Activated gamma-delta T cell treated with anti-CD3 and anti-CD28 coated beads, Interleukin-2, amount 50 U/mL, for 16 hours (primary cell): ENCODE results near the gene SDF2L1.
"Not testable (repeated sequence)": the region's sequence is repeated elsewhere in the genome, so short reads cannot be mapped to it uniquely, and the experiment has no call there.

ENCODE experiments used
- DNase-seq: peaks from one replicate; pipeline ENCODE4 v3.0.0-alpha.2; 2020; ENCODE audit warnings: low read depth

Gene SDF2L1, protein sequence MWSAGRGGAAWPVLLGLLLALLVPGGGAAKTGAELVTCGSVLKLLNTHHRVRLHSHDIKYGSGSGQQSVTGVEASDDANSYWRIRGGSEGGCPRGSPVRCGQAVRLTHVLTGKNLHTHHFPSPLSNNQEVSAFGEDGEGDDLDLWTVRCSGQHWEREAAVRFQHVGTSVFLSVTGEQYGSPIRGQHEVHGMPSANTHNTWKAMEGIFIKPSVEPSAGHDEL

DNA sequence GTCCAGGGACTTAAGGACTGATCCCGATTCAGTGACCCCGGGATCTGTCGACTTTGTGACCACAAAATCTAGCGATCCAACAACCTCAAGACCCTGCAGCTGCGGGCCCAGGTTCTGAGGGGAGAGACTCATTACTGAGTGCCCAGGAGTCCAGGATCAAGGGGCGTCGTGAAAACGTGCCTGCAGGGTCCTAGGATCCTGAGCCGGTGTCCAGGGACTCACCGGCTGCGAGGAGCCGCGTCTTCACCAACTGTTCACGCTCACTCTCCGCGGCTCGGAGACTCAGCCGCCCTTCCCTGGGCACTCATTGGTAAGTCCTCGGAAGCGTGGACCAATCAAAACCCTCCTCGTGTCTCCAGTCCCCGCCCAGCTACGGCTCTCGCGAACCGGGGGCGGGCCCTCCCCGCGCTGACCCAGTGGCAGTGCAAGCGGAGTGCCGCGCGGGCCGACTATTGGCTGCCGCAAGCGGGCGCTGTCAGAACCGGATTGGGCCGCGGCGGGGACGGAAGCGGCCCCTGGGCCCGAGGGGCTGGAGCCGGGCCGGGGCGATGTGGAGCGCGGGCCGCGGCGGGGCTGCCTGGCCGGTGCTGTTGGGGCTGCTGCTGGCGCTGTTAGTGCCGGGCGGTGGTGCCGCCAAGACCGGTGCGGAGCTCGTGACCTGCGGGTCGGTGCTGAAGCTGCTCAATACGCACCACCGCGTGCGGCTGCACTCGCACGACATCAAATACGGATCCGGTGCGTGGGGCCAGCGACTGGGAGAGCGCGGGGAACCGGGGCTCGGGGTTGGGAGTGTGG, at the start of gene SDF2L1:
TSS of gene SDF2L1 (plus strand) at position 514 of the 795 bp plus-strand sequence. CDS start at position 549, 35 bp downstream.
- peak; percentile 96 for DNase-seq

DNA sequence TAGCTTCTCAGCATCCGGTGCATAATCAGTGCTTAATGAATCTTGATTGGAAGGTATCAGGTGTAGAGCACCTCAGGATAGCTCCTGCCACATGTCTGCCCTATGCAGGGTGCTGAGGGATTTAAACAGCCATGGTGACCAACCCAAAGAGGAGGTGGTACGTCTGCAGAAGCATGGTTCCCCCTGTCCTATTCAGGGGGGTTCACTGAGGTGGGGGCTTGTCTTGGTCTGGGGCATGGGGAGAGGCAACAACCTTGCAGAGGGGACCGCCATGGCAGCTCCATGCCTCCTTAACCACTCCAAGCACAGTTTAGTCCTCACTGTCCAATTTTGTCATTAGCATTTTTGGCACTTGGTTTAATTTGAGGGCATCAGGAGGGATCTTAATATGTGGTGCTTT, 49.7 kb upstream of the SDF2L1 start:
- no peak for DNase-seq

DNA sequence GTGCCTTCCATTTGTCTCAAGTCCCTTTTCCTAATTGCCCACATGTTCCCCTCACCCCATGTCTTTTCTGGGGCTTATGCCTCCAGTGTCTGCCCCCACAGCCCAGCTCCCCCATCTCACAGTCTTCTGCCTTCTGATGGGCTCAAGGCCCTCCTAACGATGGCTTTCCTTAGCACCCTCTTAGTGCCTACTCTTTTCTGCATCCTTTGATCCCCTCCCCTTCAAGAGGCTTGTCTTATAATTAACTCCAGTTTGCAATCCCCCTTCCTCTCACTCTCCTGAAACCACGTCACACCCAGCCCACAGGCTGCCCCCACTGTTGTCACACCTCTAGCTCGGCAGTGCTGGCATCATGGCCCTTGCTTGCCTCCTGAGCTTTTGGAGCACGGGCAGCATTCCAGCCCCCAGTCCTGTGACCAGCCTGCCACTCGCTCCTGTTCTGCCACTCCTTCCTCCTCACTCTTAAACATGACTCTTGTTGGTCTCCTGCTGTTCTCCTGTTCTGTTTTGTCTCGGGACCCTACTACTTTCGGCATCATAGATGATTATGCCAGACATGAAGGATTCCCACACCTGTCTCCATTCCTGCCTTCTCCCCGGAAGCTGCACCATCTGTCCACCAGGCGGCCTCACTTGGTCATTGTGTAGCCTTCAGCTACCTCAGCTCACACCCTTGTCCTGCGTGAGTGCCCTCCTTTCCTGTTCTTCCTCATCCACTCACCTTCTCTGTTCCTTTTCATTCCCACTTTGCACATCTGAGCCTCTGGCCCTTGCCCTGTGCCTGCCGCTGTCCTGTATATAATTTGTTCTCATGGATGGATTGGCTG, 48.5 kb upstream of the SDF2L1 start:
- DNase-seq: no peak

DNA sequence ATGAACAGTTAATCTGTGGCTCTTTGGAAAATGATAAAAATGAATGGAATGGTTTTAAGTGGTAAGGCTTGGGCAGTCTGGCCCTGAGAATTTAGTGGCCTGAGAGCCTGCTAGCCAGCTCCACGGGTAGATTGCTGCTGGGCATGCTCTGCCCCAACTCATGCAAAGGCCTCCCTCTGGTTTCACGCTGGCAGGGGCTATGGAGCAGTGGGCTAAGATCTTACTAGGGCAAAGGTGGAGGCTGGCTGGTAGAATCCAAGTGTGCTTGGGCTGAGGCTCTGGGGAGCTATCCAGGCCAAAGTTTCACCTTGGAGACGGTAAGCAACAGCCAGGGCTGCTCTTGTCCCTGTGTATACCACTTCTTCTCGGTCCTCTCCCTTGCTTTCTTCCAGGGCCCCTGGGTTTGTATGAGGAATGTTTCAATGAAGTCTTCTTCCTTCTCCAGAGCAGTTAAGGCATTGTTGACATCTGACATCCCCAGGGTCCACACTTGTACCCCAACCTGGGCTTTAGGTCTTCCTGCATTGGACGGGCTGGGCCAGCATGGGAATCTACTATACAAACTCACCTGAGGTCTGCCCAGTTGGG, 47.1 kb upstream of the SDF2L1 start:
- DNase-seq: no peak

DNA sequence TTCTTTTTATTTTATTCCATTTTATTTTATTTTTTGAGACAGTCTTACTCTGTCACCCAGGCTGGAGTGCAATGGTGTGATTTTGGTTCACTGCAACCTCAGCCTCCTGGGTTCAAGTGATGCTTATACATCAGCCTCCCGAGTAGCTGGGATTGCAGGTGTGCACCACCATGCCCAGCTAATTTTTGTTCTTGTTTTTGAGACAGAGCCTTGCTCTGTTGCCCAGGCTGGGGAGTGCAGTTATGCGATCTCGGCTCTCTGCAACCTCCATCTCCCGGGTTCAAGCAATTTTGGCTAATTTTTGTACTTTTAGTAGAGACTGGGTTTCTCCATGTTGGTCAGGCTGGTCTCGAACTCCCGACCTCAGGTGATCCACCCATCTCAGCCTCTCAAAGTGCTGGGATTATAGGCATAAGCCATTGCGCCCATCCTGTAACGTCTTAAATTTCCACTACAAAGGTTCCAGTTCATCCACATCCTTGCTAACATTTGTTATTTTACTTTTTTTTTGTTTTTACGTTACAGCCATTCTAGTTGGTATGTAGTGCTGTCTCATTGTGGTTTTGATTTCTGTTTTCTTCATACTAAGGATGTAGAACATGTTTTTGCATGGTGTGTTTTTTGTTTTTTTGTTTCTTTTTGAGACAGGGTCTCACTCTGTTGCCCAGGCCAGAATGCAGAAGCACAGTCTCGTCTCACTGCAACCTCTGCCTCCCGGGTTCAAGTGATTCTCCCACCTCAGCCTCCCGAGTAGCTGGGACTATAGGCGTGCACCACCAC, 45.6 kb upstream of the SDF2L1 start:
- DNase-seq: not testable (repeated sequence)

DNA sequence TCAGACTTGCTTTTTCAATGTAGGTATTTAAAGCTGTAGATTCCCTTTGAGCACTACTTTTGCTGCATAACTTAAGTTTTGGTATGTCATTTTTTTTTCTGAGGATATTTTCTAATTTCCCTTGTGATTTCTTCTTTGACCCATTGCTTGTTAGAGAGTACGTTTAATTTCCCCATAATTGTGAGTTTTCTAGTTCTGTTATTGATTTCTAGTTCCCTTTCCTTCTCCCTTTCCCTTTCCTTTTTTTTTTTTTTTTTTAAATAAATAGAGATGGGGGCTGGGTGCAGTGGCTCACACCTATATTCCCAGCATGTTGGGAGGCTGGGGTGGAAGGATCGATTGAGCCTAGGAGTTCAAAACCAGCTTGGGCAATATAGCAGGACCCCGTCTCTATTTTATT, 43.8 kb upstream of the SDF2L1 start:
- DNase-seq: no peak

DNA sequence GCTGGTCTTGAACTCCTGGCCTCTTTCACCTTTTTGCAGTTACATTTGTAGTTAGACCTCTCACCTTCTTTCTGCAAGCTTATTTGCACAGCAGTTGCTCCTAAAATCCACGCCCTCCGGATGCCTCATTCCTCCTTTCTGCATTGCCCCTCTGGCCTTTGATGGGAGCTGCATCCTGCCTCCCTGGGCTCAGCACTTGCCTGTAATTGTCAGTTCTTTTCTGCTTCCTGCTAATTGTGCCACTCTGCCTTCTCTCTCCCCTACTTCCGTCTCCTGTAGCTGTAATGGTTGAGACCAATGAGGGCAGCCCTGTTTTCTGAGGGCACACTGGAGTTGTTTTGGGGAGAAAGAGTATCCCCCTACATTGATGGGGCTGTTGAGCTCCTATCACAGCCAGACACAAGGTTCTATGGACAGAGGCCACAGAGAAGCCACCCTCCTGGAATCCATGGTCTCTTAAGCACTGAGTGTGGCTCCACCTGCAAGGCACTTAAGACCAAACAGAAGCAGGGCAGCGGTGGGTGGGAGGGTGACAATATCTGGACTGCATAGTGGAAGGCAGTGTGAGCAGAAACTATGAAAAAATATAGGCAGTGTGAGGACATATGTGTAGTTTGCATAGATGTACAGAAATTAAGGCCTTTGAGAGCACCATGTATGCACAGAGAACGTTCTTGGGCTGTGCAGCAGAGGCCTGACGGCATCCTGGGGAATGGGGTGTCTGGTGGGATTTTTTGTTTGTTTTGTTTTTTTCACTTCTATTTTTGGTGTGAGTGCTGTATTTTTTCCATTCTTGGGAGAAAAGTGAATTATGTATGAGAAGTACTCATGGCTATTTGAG, 42.8 kb upstream of the SDF2L1 start:
- no peak for DNase-seq

DNA sequence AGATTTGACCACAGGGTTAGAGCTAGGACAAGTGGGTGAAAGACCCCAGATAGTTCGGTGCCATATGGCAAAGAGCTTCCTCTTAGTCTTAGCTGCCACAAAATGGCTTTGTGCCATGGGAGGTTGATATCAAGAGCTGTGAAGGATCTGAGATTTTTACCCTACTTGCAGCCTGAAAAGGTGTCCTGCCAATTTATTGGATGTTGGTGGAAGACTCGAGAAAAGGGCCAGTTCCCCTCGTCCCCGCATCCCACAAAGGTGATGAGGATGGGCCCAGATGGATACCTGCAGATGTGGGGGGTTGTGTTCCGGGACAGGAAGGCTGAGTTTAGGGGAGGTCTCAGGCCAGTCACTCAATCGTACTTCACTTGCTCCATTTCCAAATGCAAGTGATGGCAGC, 39.5 kb upstream of the SDF2L1 start:
- DNase-seq: no peak

DNA sequence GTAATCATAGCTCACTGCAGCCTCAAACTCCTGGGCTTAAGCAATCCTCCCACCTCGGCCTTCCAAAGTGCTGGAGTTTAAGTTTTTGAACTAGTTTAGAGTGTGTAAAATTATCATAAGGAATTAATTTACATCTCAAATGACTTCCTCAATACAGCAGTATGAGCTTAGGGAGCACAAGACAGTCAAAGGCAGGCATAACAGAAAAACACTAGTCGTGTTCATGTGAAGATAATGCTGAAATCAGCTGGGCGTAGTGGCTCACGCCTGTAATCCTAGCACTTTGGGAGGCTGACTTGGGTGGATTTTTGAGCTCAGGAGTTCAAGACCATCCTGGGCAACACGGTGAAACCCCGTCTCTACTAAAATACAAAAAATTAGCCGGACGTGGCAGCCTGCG, 38.1 kb upstream of the SDF2L1 start:
- no peak for DNase-seq

DNA sequence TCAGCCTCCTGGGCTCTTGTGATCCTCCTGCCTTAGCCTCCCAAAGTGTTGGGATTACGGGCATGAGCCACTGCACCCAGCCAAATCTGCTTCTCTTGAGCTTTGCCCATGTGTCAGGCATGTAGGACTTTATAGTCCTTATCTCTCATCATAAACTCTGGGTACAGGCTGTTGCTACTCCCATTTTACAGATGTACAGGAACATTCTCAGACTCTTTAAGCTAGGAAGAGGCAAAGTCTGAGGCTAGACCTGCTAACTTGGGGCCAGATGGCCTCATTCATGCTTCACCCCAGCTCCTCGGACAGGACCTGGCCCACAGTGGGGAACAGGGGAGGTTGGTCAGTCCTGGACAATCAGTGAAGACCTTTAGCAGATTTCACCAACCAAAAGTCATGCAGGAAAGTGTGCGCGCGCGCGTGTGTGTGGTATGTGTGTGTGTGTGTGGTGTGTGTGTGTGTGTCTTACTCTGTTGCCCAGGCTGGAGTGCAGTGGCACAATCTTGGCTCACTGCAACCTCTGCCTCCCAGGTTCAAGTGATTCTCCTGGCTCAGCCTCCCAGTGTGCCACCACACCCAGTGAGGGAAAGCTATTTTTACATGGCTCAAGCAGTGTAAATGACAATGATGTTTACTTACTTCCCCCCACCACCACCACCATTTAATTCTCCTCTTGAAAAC, 36.1 kb upstream of the SDF2L1 start:
- no peak for DNase-seq

DNA sequence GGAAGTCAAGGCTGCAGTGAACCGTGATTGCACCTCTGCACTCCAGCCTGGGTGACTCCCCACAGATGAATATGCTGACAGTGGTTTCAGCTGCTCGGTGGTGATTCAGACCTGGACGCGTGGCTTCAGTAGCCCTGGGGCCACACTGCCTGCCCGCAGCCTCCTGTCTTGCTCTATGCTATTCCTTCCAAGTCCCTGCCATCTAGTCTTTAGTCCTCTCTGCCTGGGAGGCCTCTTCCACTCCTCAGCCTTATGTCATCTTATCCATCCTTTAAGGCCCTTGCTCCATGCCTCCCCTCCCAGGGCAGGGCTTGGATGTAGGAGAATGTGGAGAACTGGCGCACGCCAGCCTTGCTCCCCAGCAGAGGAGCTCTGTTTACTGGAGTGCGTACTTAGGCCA, 35.3 kb upstream of the SDF2L1 start:
- DNase-seq: no peak

DNA sequence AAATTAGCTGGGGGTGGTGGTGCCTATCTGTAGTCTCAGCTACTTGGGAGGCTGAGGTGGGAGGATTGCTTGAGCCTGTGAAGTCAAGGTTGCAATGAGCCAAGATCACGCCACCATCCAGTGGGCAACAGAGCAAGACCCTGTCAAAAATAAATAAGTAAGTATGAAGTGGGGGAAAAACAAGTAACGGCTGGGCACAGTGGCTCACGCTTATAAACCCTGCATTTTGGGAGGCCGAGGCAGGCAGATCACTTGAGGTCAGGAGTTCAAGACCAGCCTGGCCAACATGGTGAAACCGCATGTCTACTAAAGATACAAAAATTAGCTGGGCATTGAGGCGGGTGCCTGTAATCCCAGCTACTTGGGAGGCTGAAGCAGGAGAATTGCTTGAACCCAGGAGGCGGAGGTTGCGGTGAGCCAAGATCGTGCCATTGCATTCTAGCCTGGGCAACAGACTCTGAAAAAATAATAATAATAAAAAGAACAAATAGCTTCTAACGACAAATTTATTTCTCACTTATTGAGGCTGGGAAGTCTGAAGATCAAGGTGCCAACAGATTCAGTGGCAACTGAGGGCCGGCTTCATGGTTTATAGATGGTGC, 32.4 kb upstream of the SDF2L1 start:
- not testable (repeated sequence) for DNase-seq

DNA sequence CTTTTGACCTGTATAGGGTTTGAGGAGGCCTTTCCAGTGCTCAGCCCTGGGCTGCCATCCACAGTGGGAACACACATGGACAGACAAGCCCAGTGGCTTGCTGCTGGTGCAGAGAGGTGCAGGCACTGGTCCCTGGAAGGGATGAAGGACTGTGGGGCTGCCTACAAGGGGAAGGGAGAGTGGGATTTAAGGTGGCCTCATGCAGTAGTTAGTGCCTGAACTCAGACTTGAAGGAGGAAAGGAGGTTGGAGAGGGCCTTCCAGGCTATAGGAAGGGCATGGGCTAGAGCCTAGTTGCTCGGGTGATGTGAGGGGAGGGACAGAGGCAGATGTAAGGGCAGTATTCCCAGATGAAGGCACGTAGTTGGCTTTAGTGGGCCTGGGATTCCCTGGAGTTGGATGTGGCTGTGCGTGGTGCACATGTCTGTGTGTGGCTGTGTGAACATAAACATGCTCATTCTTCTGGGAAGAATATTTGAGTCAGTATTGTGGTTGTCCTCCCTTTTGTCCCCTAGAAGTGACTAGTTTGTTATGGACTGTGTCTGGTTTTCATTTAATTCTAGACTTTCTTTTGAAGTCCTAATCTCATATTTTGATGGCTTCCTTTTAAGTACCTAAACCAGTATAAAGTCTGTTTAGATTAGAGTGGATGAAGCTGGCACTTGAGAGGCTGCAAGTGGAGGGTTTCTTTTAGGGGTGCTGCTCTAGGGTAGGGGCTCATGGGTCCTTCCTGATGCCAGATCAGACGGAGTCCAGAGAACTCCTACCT, 30.7 kb upstream of the SDF2L1 start:
- DNase-seq: no peak

DNA sequence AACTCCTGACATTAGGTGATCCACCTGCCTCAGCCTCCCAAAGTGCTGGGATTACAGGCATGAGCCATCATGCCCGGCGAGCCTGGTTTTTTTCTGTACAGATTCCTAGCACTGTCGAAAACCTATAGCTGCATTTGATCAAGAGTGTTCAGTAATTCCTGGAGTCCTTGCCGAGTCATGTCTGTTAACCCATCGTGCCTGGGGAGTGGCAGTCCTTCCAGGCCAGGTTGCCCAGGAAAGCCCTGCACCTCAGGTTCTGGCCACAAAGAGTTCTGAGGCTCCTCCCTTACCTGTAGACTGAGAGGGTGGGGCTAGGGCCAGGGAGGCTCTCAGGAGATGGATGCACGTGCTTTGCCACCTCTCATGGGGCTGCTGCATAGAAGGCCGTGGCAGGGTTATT, 29.2 kb upstream of the SDF2L1 start:
- no peak for DNase-seq

DNA sequence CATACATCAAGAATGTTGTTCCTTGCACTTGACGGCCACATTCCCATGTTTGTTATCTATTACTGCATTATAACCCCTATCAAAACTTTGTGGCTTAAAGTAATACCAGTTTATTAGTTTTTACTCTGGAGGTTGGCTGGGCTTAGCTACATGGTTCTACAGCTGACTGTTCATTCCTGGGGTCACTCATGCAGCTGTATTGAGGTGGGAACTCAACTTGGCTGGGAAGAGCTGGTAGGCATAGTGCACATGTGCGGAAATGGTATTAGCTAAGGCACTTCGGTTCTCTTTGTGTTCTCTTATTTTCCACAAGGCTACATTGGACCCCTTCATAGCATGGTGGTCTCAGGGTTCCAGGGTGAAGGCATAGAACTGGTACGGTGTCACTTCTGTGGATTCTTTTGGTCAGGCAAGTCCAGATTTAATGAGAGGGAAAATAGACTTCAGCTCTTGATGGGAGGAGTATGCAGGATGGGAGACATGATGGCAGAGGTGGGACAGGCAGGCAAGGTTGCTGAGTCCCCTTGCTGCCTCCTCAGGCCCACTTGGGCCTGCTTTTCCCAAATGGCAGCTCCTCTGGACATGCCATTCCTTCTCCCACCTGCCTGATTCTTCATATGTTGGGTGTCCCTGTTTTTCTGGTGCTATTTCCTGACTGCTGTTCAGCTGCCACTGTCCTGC, 28.4 kb upstream of the SDF2L1 start:
- DNase-seq: no peak

DNA sequence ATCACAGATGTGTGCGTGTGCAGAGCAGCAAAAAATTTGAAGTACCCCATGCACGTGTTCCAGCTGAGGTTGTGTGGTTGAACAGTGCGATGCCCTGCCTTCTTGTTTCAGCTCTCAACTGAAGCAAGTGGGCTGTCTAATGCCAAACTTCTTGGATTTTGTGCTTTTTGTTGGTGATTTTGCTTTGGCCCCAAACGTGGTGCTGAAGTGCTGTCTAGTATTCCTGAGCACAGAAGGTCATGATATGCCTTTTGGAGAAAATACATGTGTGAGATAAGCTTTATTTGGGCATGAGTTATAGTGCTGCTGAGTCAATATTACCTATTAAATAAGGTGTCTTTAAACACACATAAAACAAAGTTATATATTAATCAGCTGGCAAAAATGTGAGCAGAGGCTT, 26.4 kb upstream of the SDF2L1 start:
- DNase-seq: no peak

DNA sequence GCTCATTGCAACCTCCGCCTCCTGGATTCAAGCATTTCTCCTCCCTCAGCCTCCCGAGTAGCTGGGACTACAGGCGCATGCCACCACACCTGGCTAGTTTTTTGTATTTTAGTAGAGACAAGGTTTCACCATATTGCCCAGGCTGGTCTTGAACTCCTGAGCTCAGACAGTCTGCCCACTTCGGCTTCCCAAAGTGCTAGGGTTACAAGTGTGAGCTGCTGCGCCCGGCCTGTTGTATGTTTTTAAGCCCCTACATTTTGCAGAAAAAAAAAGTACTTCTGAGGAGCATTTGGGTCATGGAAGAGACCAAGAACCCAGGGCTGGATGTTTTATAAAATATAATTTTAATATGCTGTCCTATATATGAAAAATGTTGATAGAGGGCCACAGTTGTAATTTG, 24.8 kb upstream of the SDF2L1 start:
- DNase-seq: not testable (repeated sequence)

DNA sequence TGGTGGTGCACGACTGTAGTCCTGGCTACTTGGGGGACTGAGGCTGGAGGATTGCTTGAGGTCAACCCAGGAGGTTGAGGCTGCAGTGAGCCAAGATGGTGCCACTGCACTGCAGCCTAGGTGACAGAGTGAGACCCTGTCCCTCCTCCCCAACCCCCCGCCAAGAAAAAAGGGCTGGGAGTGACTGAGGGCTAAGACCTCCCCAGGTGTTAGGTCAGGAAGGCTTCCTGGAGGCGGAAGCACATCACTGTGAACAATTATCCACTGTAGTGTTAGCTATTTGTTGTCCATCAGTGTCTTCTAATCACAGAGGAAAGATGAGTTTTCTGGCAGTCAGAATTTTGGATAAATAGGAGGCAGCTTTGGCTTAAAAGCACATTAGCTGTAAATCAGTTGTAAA, 21.1 kb upstream of the SDF2L1 start:
- no peak for DNase-seq
